ENCODE data around the gene R3HDM2. TPM values are rescaled to one million over a fixed set of nuclear protein-coding genes. Genes with fewer than 3 reads are reported as not detected.

R3HDM2 gene
- total RNA-seq, 1 donor from 2014 or later, result 19.2 TPM

- Mint-ChIP-seq H3K27me3 (ENCODE audit: low read depth, unreplicated experiment) (peaks cover 2% of the 10 kb centered on the region), H3K9me3 (ENCODE audit: unreplicated experiment) (no peaks in the 10 kb centered on the region), H3K27ac (ENCODE audit: unreplicated experiment) (no peak overlapping the region), H3K36me3 (ENCODE audit: low read depth, unreplicated experiment) (peaks cover 6% of the 10 kb centered on the region), H3K4me3 (ENCODE audit: unreplicated experiment) (no peak overlapping the region), H3K4me1 (ENCODE audit: low read depth, unreplicated experiment) (peaks cover 2% of the 10 kb centered on the region)
- Histone ChIP-seq H3K9me3 (ENCODE audit: insufficient read depth, low read depth, low read length) (no peaks in the 10 kb centered on the region), H3K4me3 (ENCODE audit: insufficient read depth, low read depth, low read length) (no peak overlapping the region), H3K27ac (ENCODE audit: low read depth, low read length) (no peak overlapping the region), H3K9ac (ENCODE audit: low read length) (no peak overlapping the region), H3K4me1 (ENCODE audit: insufficient read depth, low read length) (no peaks in the 10 kb centered on the region), H3K4me2 (ENCODE audit: low read length) (no peak overlapping the region), H3K27me3 (ENCODE audit: insufficient read depth, low read length) (no peaks in the 10 kb centered on the region), H2AFZ (ENCODE audit: low read depth, low read length) (no peak overlapping the region), H4K20me1 (ENCODE audit: insufficient read depth, low read length) (no peaks in the 10 kb centered on the region), H3K36me3 (ENCODE audit: insufficient read depth, low read length) (peaks cover 20% of the 10 kb centered on the region), H3K79me2 (ENCODE audit: insufficient read depth, low read length) (no peaks in the 10 kb centered on the region)
- FAIRE-seq (no peak), DNase-seq (ENCODE audit: low read depth) (no peak)
- TF ChIP-seq CTCF (IDR thresholded peaks at IDR 0.05; ENCODE audit: insufficient read depth, low read depth, low read length) (no peak), EZH2 (IDR thresholded peaks at IDR 0.05; ENCODE audit: insufficient read depth, low read length) (no peak)
Measured at GRCh38 chr12:57262126-57262822, 168.6 kb downstream of the R3HDM2 start.

- no peak overlapping the region for H3K27ac ChIP-seq (ENCODE audit: low read depth, low read length)
- no peaks in the 10 kb centered on the region for H3K79me2 ChIP-seq (ENCODE audit: insufficient read depth, low read length)
- FAIRE-seq (no peak), DNase-seq (ENCODE audit: low read depth) (no peak)
- H3K36me3 ChIP-seq (ENCODE audit: insufficient read depth, low read length), result peaks cover 20% of the 10 kb centered on the region
- Mint-ChIP-seq H3K9me3 (ENCODE audit: unreplicated experiment) (no peaks in the 10 kb centered on the region), H3K27ac (ENCODE audit: unreplicated experiment) (no peak overlapping the region), H3K27me3 (ENCODE audit: low read depth, unreplicated experiment) (peaks cover 2% of the 10 kb centered on the region), H3K4me3 (ENCODE audit: unreplicated experiment) (no peak overlapping the region), H3K4me1 (ENCODE audit: low read depth, unreplicated experiment) (peaks cover 2% of the 10 kb centered on the region), H3K36me3 (ENCODE audit: low read depth, unreplicated experiment) (peaks cover 9% of the 10 kb centered on the region)
- H3K9me3 ChIP-seq (ENCODE audit: insufficient read depth, low read depth, low read length), result no peaks in the 10 kb centered on the region
- no peaks in the 10 kb centered on the region for H4K20me1 ChIP-seq (ENCODE audit: insufficient read depth, low read length)
- TF ChIP-seq EZH2 (IDR thresholded peaks at IDR 0.05; ENCODE audit: insufficient read depth, low read length), result no peak
- TF ChIP-seq CTCF (IDR thresholded peaks at IDR 0.05; ENCODE audit: insufficient read depth, low read depth, low read length), result no peak
- no peaks in the 10 kb centered on the region for H3K4me1 ChIP-seq (ENCODE audit: insufficient read depth, low read length)
- H3K27me3 ChIP-seq (ENCODE audit: insufficient read depth, low read length), result no peaks in the 10 kb centered on the region
- no peak overlapping the region for H3K4me2 ChIP-seq (ENCODE audit: low read length)
- no peak overlapping the region for H3K9ac ChIP-seq (ENCODE audit: low read length)
- H3K4me3 ChIP-seq (ENCODE audit: insufficient read depth, low read depth, low read length), result no peak overlapping the region
- no peak overlapping the region for H2AFZ ChIP-seq (ENCODE audit: low read depth, low read length)
Measured at GRCh38 chr12:57261428-57261865, 169.4 kb downstream of the R3HDM2 start.

DNA sequence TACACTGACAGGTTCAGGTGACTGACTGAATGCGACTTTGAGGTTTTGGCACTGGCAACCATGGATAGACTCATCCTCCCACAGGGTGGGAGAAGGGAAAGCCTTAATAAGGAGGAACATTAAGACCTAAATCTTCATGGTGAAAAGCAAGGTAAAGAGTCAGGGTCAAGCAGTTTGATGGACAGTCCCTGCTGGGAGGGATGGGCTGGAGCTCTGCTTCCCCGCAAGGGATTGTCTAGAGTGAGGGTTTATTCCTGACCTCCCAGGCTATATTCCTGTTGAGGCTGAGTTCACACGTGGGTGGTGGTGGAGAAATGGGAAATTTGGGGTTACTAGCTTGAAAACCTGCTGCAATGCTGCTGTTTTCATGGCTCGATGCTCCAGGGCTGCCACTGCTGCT, 170.5 kb downstream of the R3HDM2 start:
- Mint-ChIP-seq H3K9me3 (ENCODE audit: unreplicated experiment) (no peaks in the 10 kb centered on the region), H3K4me3 (ENCODE audit: unreplicated experiment) (no peak overlapping the region), H3K27ac (ENCODE audit: unreplicated experiment) (no peak overlapping the region), H3K36me3 (ENCODE audit: low read depth, unreplicated experiment) (peaks cover 9% of the 10 kb centered on the region), H3K4me1 (ENCODE audit: low read depth, unreplicated experiment) (peaks cover 6% of the 10 kb centered on the region), H3K27me3 (ENCODE audit: low read depth, unreplicated experiment) (peaks cover 2% of the 10 kb centered on the region)
- Histone ChIP-seq H4K20me1 (ENCODE audit: insufficient read depth, low read length) (no peaks in the 10 kb centered on the region), H3K27me3 (ENCODE audit: insufficient read depth, low read length) (no peaks in the 10 kb centered on the region), H3K4me1 (ENCODE audit: insufficient read depth, low read length) (no peaks in the 10 kb centered on the region), H3K9ac (ENCODE audit: low read length) (no peak overlapping the region), H2AFZ (ENCODE audit: low read depth, low read length) (no peak overlapping the region), H3K79me2 (ENCODE audit: insufficient read depth, low read length) (no peaks in the 10 kb centered on the region), H3K9me3 (ENCODE audit: insufficient read depth, low read depth, low read length) (no peaks in the 10 kb centered on the region), H3K4me2 (ENCODE audit: low read length) (no peak overlapping the region), H3K36me3 (ENCODE audit: insufficient read depth, low read length) (peaks cover 20% of the 10 kb centered on the region), H3K4me3 (ENCODE audit: insufficient read depth, low read depth, low read length) (no peak overlapping the region), H3K27ac (ENCODE audit: low read depth, low read length) (no peak overlapping the region)
- no peak for FAIRE-seq
- TF ChIP-seq EZH2 (IDR thresholded peaks at IDR 0.05; ENCODE audit: insufficient read depth, low read length), result no peak
- no peak for TF ChIP-seq CTCF (IDR thresholded peaks at IDR 0.05; ENCODE audit: insufficient read depth, low read depth, low read length)
- no peak for DNase-seq (ENCODE audit: low read depth)

Data from astrocyte (in vitro differentiated cells and primary cell).